Upper lobe of left lung (tissue), 4 donors: ENCODE data around the gene DRC1.

Experiments
- CTCF ChIP-seq, 6 experiments: fragments of 450-650 bp in 4 of 6; fragments of 200-600 bp in 2 of 6; sonication (generic) in 2 of 6; IDR thresholded peaks; one replicate each; pipeline ENCODE4 v1.5.1; 2016 to 2019; ENCODE audit warnings: antibody characterized with exemption in 6 of 6
- POLR2A ChIP-seq, 4 donors: fragments of 450-650 bp; IDR thresholded peaks; one replicate each; pipeline ENCODE4 v1.5.1; 2016 to 2017; ENCODE audit warnings: antibody characterized with exemption in 4 of 4, mild to moderate bottlenecking in 2 of 4
- POLR2AphosphoS5 ChIP-seq, 2 donors: sonication (generic); formaldehyde crosslinking; IDR thresholded peaks; one replicate each; pipeline ENCODE4 v1.5.1; 2017; ENCODE audit warnings: antibody characterized with exemption in 2 of 2

- TF ChIP-seq CTCF (IDR thresholded peaks at IDR 0.05), result no peak
- TF ChIP-seq POLR2A (IDR thresholded peaks at IDR 0.05), result no peak
- TF ChIP-seq POLR2AphosphoS5 (IDR thresholded peaks at IDR 0.05), result no peak
These were observed 36.8 kb downstream of the DRC1 start for GRCh38 chr2:26438526-26438925.
